ENCODE results near the gene GRAMD4. TPM values are rescaled to one million over a fixed set of nuclear protein-coding genes. Genes with fewer than 3 reads are reported as not detected.

The GRAMD4 gene
- total RNA-seq, 1 donor from 2014 or later = 36.8 TPM

DNA sequence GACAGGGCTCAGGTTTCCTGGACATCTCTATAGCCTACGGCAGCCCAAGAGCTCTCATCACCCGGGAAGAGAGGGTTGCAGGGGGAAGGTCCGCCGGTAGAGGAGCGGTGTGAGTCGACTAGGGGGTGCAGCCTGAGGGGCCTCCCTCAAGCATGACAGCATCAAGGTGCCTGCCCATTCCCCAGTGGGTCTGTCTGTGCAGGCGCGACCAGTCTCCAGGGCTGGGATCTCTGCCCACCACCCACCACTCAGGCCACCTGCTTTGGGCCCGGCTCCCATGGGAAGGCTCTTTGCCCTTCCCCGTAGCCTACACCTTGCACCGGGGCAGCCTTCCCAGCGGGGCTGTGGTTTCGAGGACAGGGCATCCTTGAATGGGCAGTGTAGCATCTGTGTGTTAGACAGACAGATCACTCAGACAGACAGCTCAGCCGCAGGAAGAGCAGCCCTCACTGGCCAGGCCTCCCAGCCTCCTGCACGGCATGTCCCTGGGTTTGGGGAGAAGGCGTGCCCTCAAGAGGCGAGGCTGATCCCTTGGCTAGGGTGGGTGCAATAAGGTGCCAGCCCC is 88.7 kb downstream of the GRAMD4 start:
- no peak for TF ChIP-seq CTCF (conservative IDR thresholded peaks at IDR 0.05; ENCODE audit: low read depth, low read length)
- no peak for DNase-seq (ENCODE audit: low read depth)
- no peak overlapping the region for H3K4me3 ChIP-seq (ENCODE audit: low read depth, low read length)

DNA sequence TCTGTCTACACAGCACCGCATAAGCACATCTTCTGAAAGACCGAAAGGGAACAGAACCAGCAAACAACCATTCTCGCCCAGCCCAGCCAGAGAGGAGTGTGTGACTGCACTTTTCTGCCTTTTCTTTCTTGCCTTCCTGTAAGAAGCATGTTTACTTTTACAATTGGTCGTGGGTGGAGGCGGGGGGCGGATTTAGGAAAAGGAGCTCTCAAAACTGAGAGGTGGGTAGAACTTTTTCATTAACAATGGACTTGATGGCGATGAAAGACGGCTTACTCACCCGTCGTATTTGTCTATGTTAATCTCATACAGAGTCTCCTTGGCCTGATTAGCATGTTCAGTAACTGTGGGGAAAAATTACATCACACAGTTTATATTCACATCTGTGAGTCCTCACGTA is 90.6 kb downstream of the GRAMD4 start:
- no peak for TF ChIP-seq CTCF (conservative IDR thresholded peaks at IDR 0.05; ENCODE audit: low read depth, low read length)
- H3K4me3 ChIP-seq (ENCODE audit: low read depth, low read length) = no peak overlapping the region
- DNase-seq (ENCODE audit: low read depth) = no peak

DNA sequence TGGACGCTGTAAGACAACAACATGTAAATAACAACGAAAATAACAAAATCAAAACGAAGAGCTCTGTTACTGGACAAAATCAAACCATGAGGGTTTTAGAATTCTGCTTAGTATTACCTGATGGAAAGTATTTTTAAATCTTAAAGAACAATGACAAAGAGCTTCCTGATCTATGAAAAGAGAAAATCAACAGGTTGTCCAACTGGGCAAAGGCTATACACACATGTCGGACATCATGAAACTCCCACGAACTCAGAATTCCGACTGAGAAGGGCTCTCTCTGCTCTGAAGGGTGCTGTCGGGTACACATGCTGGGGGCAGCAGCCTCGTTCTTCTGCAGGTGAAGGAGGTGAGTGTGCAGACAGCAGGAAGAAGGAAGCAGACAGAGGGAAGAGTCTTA is 92.1 kb downstream of the GRAMD4 start:
- H3K4me3 ChIP-seq (ENCODE audit: low read depth, low read length) = no peak overlapping the region
- no peak for DNase-seq (ENCODE audit: low read depth)
- no peak for TF ChIP-seq CTCF (conservative IDR thresholded peaks at IDR 0.05; ENCODE audit: low read depth, low read length)

DNA sequence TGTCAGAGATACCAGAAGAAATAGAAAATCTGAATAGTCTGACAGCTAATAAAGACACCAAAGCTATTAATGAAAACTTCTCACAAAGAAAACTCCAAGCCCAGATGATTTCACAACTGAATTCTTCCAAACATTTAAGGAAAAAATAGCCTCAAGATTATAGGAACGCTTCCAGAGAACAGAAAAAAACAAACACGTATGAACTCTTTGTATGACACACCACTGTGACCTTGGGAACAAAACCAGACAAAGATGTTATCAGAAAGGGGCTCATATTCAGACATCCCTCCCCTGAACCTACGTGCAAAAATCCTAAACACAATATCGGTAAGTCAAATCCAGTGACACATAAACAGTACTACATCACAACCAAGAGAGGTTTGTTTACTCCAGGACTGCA is 94.4 kb downstream of the GRAMD4 start:
- DNase-seq (ENCODE audit: low read depth) = no peak
- TF ChIP-seq CTCF (conservative IDR thresholded peaks at IDR 0.05; ENCODE audit: low read depth, low read length) = no peak
- no peak overlapping the region for H3K4me3 ChIP-seq (ENCODE audit: low read depth, low read length)

GRCh38 chr22:46719921-46720320 is 99.7 kb downstream of the GRAMD4 start:
- H3K4me3 ChIP-seq (ENCODE audit: low read depth, low read length) = no peak overlapping the region
- no peak for DNase-seq (ENCODE audit: low read depth)
- no peak for TF ChIP-seq CTCF (conservative IDR thresholded peaks at IDR 0.05; ENCODE audit: low read depth, low read length)

- no peak for TF ChIP-seq CTCF (conservative IDR thresholded peaks at IDR 0.05; ENCODE audit: low read depth, low read length)
- DNase-seq (ENCODE audit: low read depth) = no peak
- H3K4me3 ChIP-seq (ENCODE audit: low read depth, low read length) = no peak overlapping the region
Measured at GRCh38 chr22:46721501-46722085, 101.4 kb downstream of the GRAMD4 start.

DNA sequence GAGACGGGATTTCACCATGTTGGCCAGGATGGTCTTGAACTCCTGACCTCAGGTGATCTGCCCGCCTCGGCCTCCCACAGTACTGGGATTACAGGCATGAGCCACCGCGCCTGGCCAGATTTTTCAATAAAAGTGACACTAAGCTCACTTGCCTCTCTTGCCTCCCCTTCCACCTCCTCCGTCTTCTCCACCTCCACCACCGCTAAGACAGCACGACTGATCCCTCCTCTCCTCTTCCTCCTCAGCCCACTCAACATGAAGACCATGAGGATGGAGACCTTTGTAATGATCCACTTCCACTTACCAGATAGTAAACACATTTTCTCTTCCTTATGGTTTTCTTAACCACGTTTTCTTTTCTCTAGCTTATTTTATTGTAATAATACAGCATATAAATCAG is 103.7 kb downstream of the GRAMD4 start:
- no peak overlapping the region for H3K4me3 ChIP-seq (ENCODE audit: low read depth, low read length)
- DNase-seq (ENCODE audit: low read depth) = no peak
- no peak for TF ChIP-seq CTCF (conservative IDR thresholded peaks at IDR 0.05; ENCODE audit: low read depth, low read length)
